ENCODE results near the gene TASP1. TPM values are rescaled to one million over a fixed set of nuclear protein-coding genes. Genes with fewer than 3 reads are reported as not detected.

TASP1 gene
- total RNA-seq, 2 experiments from 2014 or later, result 10.7 to 11.3 TPM

DNA sequence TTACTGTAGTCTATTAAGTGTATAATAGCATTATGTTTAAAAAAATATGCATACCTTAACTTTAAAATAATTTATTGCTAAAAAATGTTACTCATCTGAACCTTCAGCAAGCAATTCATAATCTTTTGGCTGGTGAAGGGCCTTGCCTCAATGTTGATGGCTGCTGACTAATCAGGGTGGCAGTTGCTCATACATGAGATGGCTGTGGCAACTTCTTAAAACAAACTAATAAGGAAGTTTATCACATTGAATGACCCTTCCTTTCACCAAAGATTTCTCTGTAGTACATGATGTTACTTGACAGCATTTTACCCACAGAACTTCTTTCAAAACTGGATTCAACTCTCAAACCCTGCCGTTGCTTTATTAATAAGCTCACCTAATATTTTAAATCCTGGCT lies 84.0 kb downstream of the TASP1 start:
- no peaks in the 10 kb centered on the region for H3K27me3 ChIP-seq (ENCODE audit: control insufficient read depth in 1 of 2, insufficient read depth in 2 of 2, low read length in 2 of 2)
- no peak overlapping the region for H3K4me3 ChIP-seq (ENCODE audit: low read length)
- no peaks in the 10 kb centered on the region for H3K36me3 ChIP-seq (ENCODE audit: insufficient read depth, low read length)
- intact Hi-C loops (cut with DNase I, micrococcal nuclease), result no loop called here
- Mint-ChIP-seq H3K36me3 (ENCODE audit: low read depth) (peaks cover 55% of the 10 kb centered on the region), H3K27ac (no peak overlapping the region), H3K9me3 (no peaks in the 10 kb centered on the region), H3K27me3 (no peaks in the 10 kb centered on the region), H3K4me3 (no peak overlapping the region), H3K4me1 (ENCODE audit: low read depth) (no peaks in the 10 kb centered on the region)
- no peaks in the 10 kb centered on the region for H3K4me1 ChIP-seq (ENCODE audit: insufficient read depth, low read length)
- H3K9me3 ChIP-seq (ENCODE audit: control insufficient read depth in 1 of 2, insufficient read depth in 1 of 2, low read length in 2 of 2), result no peaks in the 10 kb centered on the region
- ChIA-PET POLR2A (no interaction called here), CTCF (no interaction called here)
- ATAC-seq (ENCODE audit: poor library complexity) (no peak), DNase-seq (no peak)
- no peak overlapping the region for H3K27ac ChIP-seq (ENCODE audit: low read depth in 1 of 2, low read length in 2 of 2)
- TF ChIP-seq, protein P1, sequence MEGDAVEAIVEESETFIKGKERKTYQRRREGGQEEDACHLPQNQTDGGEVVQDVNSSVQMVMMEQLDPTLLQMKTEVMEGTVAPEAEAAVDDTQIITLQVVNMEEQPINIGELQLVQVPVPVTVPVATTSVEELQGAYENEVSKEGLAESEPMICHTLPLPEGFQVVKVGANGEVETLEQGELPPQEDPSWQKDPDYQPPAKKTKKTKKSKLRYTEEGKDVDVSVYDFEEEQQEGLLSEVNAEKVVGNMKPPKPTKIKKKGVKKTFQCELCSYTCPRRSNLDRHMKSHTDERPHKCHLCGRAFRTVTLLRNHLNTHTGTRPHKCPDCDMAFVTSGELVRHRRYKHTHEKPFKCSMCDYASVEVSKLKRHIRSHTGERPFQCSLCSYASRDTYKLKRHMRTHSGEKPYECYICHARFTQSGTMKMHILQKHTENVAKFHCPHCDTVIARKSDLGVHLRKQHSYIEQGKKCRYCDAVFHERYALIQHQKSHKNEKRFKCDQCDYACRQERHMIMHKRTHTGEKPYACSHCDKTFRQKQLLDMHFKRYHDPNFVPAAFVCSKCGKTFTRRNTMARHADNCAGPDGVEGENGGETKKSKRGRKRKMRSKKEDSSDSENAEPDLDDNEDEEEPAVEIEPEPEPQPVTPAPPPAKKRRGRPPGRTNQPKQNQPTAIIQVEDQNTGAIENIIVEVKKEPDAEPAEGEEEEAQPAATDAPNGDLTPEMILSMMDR (IDR thresholded peaks at IDR 0.05), result no peak

DNA sequence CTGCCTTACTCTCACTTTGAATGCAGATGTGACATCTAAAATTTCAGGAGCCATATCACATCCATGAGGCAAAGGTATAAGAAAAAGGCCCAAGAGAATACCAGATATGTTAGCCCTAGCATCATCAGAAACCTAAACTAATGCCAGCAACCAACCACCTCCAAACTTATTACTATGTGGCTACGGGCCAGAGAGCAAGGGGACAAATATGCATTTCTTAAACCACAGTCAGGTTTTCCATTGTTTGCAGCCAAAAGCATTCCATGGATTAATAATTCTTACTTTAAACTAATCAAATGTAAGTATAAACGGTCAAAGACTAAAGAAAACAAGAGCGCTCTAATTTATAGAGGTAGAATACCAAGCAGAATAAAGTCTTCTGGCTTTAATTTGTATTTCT lies 84.7 kb downstream of the TASP1 start:
- Mint-ChIP-seq H3K4me3 (no peak overlapping the region), H3K36me3 (ENCODE audit: low read depth) (peaks cover 50% of the 10 kb centered on the region), H3K4me1 (ENCODE audit: low read depth) (no peaks in the 10 kb centered on the region), H3K27me3 (no peaks in the 10 kb centered on the region), H3K27ac (no peak overlapping the region), H3K9me3 (no peaks in the 10 kb centered on the region)
- CTCF ChIA-PET, result no interaction called here
- H3K4me3 ChIP-seq (ENCODE audit: low read length), result no peak overlapping the region
- H3K9me3 ChIP-seq (ENCODE audit: control insufficient read depth in 1 of 2, insufficient read depth in 1 of 2, low read length in 2 of 2), result no peaks in the 10 kb centered on the region
- no peak overlapping the region for H3K27ac ChIP-seq (ENCODE audit: low read depth in 1 of 2, low read length in 2 of 2)
- DNase-seq, result no peak
- ATAC-seq (ENCODE audit: poor library complexity), result no peak
- intact Hi-C loops (cut with DNase I, micrococcal nuclease), result no loop called here
- POLR2A ChIA-PET, result no interaction called here
- TF ChIP-seq, protein P1 (IDR thresholded peaks at IDR 0.05), result no peak
- H3K36me3 ChIP-seq (ENCODE audit: insufficient read depth, low read length), result no peaks in the 10 kb centered on the region
- H3K27me3 ChIP-seq (ENCODE audit: control insufficient read depth in 1 of 2, insufficient read depth in 2 of 2, low read length in 2 of 2), result no peaks in the 10 kb centered on the region
- H3K4me1 ChIP-seq (ENCODE audit: insufficient read depth, low read length), result no peaks in the 10 kb centered on the region

DNA sequence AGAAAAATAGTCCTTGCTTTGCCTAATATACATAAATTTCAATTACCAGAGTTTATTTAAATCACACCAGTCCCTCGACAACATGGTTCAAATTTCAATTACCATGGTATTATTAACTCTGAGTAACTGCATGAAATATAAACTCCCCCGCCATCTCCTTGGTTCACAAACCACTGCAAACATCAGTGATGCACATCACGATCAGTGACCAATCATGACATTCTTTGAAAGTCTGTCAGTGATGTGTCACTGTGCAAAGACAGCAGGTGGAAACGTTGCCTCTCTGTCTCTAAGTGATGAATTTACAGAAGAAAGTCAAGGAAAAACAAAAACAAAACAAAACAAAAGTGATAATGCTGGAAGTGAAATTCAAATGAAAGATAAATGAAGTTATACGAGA lies 86.7 kb downstream of the TASP1 start:
- H3K36me3 ChIP-seq (ENCODE audit: insufficient read depth, low read length), result no peaks in the 10 kb centered on the region
- H3K27ac ChIP-seq (ENCODE audit: low read depth in 1 of 2, low read length in 2 of 2), result no peak overlapping the region
- no peak overlapping the region for H3K4me3 Mint-ChIP-seq
- DNase-seq, result no peak
- no peaks in the 10 kb centered on the region for H3K27me3 Mint-ChIP-seq
- no peaks in the 10 kb centered on the region for H3K9me3 Mint-ChIP-seq
- H3K4me1 Mint-ChIP-seq (ENCODE audit: low read depth), result no peaks in the 10 kb centered on the region
- no peaks in the 10 kb centered on the region for H3K4me1 ChIP-seq (ENCODE audit: insufficient read depth, low read length)
- H3K9me3 ChIP-seq (ENCODE audit: control insufficient read depth in 1 of 2, insufficient read depth in 1 of 2, low read length in 2 of 2), result no peaks in the 10 kb centered on the region
- ChIA-PET POLR2A (no interaction called here), CTCF (no interaction called here)
- TF ChIP-seq, protein P1 (IDR thresholded peaks at IDR 0.05), result no peak
- no peak for ATAC-seq (ENCODE audit: poor library complexity)
- no peak overlapping the region for H3K4me3 ChIP-seq (ENCODE audit: low read length)
- no peak overlapping the region for H3K27ac Mint-ChIP-seq
- intact Hi-C loops (cut with DNase I, micrococcal nuclease), result no loop called here
- H3K27me3 ChIP-seq (ENCODE audit: control insufficient read depth in 1 of 2, insufficient read depth in 2 of 2, low read length in 2 of 2), result no peaks in the 10 kb centered on the region
- peaks cover 39% of the 10 kb centered on the region for H3K36me3 Mint-ChIP-seq (ENCODE audit: low read depth)
